Smooth muscle cell (in vitro differentiated cells): Measurements from ENCODE around the gene DNAH7. TPM values are rescaled to one million over a fixed set of nuclear protein-coding genes. Genes with fewer than 3 reads are reported as not detected.

Experiments used
- DNase-seq: peaks from one replicate; lab custom pipeline; 2025; ENCODE audit not compliant: unreplicated experiment; lab: John Stamatoyannopoulos, UW
- H2AFZ ChIP-seq: fragments of 200-600 bp; sonication (generic); 2 replicates; pipeline ENCODE4 v1.6.0; 2016; ENCODE audit warnings: antibody characterized with exemption, low read depth, mild to moderate bottlenecking
- H3F3A ChIP-seq: fragments of 200-600 bp; sonication (generic); 2 replicates; pipeline ENCODE4 v1.6.0; 2017; ENCODE audit warnings: antibody characterized with exemption, low read depth
- H3K27ac ChIP-seq: fragments of 200-600 bp; sonication (generic); 2 replicates; pipeline ENCODE4 v1.5.1; 2016; ENCODE audit warnings: low read depth, mild to moderate bottlenecking
- H3K27me3 ChIP-seq: fragments of 200-600 bp; sonication (generic); 2 replicates; pipeline ENCODE4 v1.6.1; 2016; ENCODE audit warnings: low read depth, mild to moderate bottlenecking
- H3K36me3 ChIP-seq: fragments of 200-600 bp; sonication (generic); 2 replicates; pipeline ENCODE4 v1.5.1; 2016; ENCODE audit warnings: low read depth
- H3K4me1 ChIP-seq: fragments of 200-600 bp; sonication (generic); 2 replicates; pipeline ENCODE4 v1.5.1; 2016; ENCODE audit warnings: low read depth
- H3K4me2 ChIP-seq: fragments of 200-600 bp; sonication (generic); 2 replicates; pipeline ENCODE4 v1.6.0; 2016; ENCODE audit warnings: mild to moderate bottlenecking
- H3K4me3 ChIP-seq: fragments of 200-600 bp; sonication (generic); 2 replicates; pipeline ENCODE4 v1.5.1; 2016; ENCODE audit warnings: mild to moderate bottlenecking
- H3K79me2 ChIP-seq: fragments of 200-600 bp; sonication (generic); 2 replicates; pipeline ENCODE4 v1.6.0; 2016; ENCODE audit warnings: low read depth, mild to moderate bottlenecking
- H3K9ac ChIP-seq: fragments of 200-600 bp; sonication (generic); 2 replicates; pipeline ENCODE4 v1.6.0; 2016; ENCODE audit warnings: low read depth
- H3K9me3 ChIP-seq: fragments of 200-600 bp; sonication (generic); replicated peaks from 2 replicates; pipeline ENCODE4 v1.5.1; 2016; ENCODE audit warnings: low read depth
- H4K20me1 ChIP-seq: fragments of 200-600 bp; sonication (generic); 2 replicates; pipeline ENCODE4 v1.6.0; 2016; ENCODE audit warnings: low read depth
- CTCF ChIP-seq: fragments of 200-600 bp; sonication (generic); IDR thresholded peaks from 2 replicates; pipeline ENCODE4 v1.5.1; 2017; ENCODE audit warnings: borderline replicate concordance, mild to moderate bottlenecking, antibody characterized with exemption; ENCODE audit not compliant: insufficient read depth, poor library complexity, severe bottlenecking
- WGBS: methylation state at CpG from one replicate; pipeline ENCODE4 v1.1.7; 2016; ENCODE audit warnings: low lambda C conversion rate; 5-methylcytosine and 5-hydroxymethylcytosine counted together
- polyA plus RNA-seq: library from polyadenylated mRNA; unstranded; fragments of >200 nt; fragmentation: Nextera tagmentation; extraction: Ambion mirVana; gene quantifications from 2 replicates; pipeline ENCODE4 v1.2.1, GENCODE V29; 2016
- total RNA-seq: library from RNA; depleted of rRNA; stranded (reverse); fragments of >200 nt; gene quantifications from 2 replicates; pipeline ENCODE4 v1.2.3, GENCODE V29; 2014

DNAH7 gene
- total and polyA plus RNA-seq, 2 experiments from 2014 or later, result 0.99 to 1.2 TPM

- Histone ChIP-seq H3K4me3 (no peak overlapping the region), H3K9ac (no peak overlapping the region), H3F3A (no peaks in the 10 kb centered on the region), H3K27ac (no peak overlapping the region), H3K79me2 (no peaks in the 10 kb centered on the region), H3K9me3 (no peaks in the 10 kb centered on the region), H3K27me3 (no peaks in the 10 kb centered on the region), H3K4me2 (no peak overlapping the region), H4K20me1 (no peaks in the 10 kb centered on the region), H2AFZ (no peak overlapping the region), H3K36me3 (peaks cover 7% of the 10 kb centered on the region), H3K4me1 (peaks cover 7% of the 10 kb centered on the region)
- no peak for DNase-seq
- TF ChIP-seq CTCF, result no peak
- WGBS, result 98% methylated on average over 4 of the region's 4 CpGs
Measured at GRCh38 chr2:195727106-195727505, 341.5 kb downstream of the DNAH7 start.

- H2AFZ ChIP-seq, result no peak overlapping the region
- 97% methylated on average over 1 of the region's 1 CpG for WGBS
- no peak for TF ChIP-seq CTCF
- no peak overlapping the region for H3K9ac ChIP-seq
- no peaks in the 10 kb centered on the region for H3K27me3 ChIP-seq
- no peak overlapping the region for H3K4me2 ChIP-seq
- no peak overlapping the region for H3K27ac ChIP-seq
- no peak overlapping the region for H3K4me3 ChIP-seq
- no peak for DNase-seq
- peaks cover 7% of the 10 kb centered on the region for H3K4me1 ChIP-seq
- H3F3A ChIP-seq, result no peaks in the 10 kb centered on the region
- peaks cover 18% of the 10 kb centered on the region for H3K36me3 ChIP-seq
- no peaks in the 10 kb centered on the region for H3K79me2 ChIP-seq
- H3K9me3 ChIP-seq, result no peaks in the 10 kb centered on the region
- H4K20me1 ChIP-seq, result no peaks in the 10 kb centered on the region
Measured at GRCh38 chr2:195722075-195722474, 346.6 kb downstream of the DNAH7 start.

- no peaks in the 10 kb centered on the region for H3F3A ChIP-seq
- no peak overlapping the region for H3K4me2 ChIP-seq
- H3K36me3 ChIP-seq, result peaks cover 21% of the 10 kb centered on the region
Measured at GRCh38 chr2:195721042-195721441, 347.6 kb downstream of the DNAH7 start.

More at GRCh38 chr2:195721042-195721441, 347.6 kb downstream of the DNAH7 start:
- no peaks in the 10 kb centered on the region for H3K27me3 ChIP-seq
- no peak overlapping the region for H2AFZ ChIP-seq
- no peaks in the 10 kb centered on the region for H3K9me3 ChIP-seq
- H4K20me1 ChIP-seq, result no peaks in the 10 kb centered on the region
- H3K27ac ChIP-seq, result no peak overlapping the region
- peaks cover 4% of the 10 kb centered on the region for H3K4me1 ChIP-seq
- DNase-seq, result no peak
- no peaks in the 10 kb centered on the region for H3K79me2 ChIP-seq
- WGBS, result 95% methylated on average over 2 of the region's 2 CpGs
- TF ChIP-seq CTCF, result no peak
- H3K4me3 ChIP-seq, result no peak overlapping the region
- H3K9ac ChIP-seq, result no peak overlapping the region
